Measurements from ENCODE around the gene TTLL11. TPM values are rescaled to one million over a fixed set of nuclear protein-coding genes. Genes with fewer than 3 reads are reported as not detected.

Gene TTLL11
- total RNA-seq, 1 experiment from 2014 or later = 1.5 TPM

GRCh38 chr9:121821326-121821725 is 271.8 kb downstream of the TTLL11 start:
- no peak overlapping the region for H3T11ph ChIP-seq (ENCODE audit: low read length)
- no peak overlapping the region for H3K4me3 Mint-ChIP-seq
- H4K20me1 ChIP-seq (ENCODE audit: control insufficient read depth, insufficient read depth, insufficient read length) = no peaks in the 10 kb centered on the region
- H3K56ac ChIP-seq (ENCODE audit: insufficient read length, low read depth, low read length) = no peak overlapping the region
- no peak overlapping the region for H3K18ac ChIP-seq (ENCODE audit: insufficient read length, low read depth, low read length)
- DNase-seq = no peak
- no peak overlapping the region for H2BK120ac ChIP-seq (ENCODE audit: low read depth, low read length, poor library complexity, severe bottlenecking)
- H3K27me3 Mint-ChIP-seq (ENCODE audit: low read depth) = peaks cover 10% of the 10 kb centered on the region
- H2AFZ ChIP-seq (ENCODE audit: low read length) = no peak overlapping the region
- H3K4me1 Mint-ChIP-seq = peaks cover 44 to 55% of the 10 kb centered on the region in 2 experiments
- H3K9me3 ChIP-seq (ENCODE audit: control insufficient read depth, low read depth, low read length) = no peaks in the 10 kb centered on the region
- H3K4me1 ChIP-seq (ENCODE audit: insufficient read depth, low read length) = peaks cover 7% of the 10 kb centered on the region; the same call in 1 of the 2 replicates
- H3K79me1 ChIP-seq (ENCODE audit: insufficient read depth, low read depth, low read length, poor library complexity, severe bottlenecking) = no peaks in the 10 kb centered on the region
- no peak for TF ChIP-seq CTCF (conservative IDR thresholded peaks at IDR 0.05)
- no peak overlapping the region for H3K9ac ChIP-seq (ENCODE audit: extremely low read depth, insufficient read length, low read length)
- H3K23ac ChIP-seq (ENCODE audit: insufficient read length, low read depth, low read length) = no peak overlapping the region
- no peak overlapping the region for H2BK15ac ChIP-seq (ENCODE audit: low read depth, low read length)
- H4K5ac ChIP-seq (ENCODE audit: insufficient read length, low read depth, low read length) = no peak overlapping the region
- no peak overlapping the region for H2BK20ac ChIP-seq (ENCODE audit: low read depth, low read length, poor library complexity, severe bottlenecking)
- no peak overlapping the region for H3K4ac ChIP-seq (ENCODE audit: low read depth, low read length)
- no peak overlapping the region for H2BK5ac ChIP-seq (ENCODE audit: insufficient read length, low read length)
- H4K91ac ChIP-seq (ENCODE audit: insufficient read length, low read depth, low read length) = no peak overlapping the region
- no peaks in the 10 kb centered on the region for H3K79me2 ChIP-seq (ENCODE audit: insufficient read depth, low read length)
- no peak overlapping the region for H3K4me2 ChIP-seq (ENCODE audit: insufficient read depth, insufficient read length, low read length)
- no peaks in the 10 kb centered on the region for H3K23me2 ChIP-seq (ENCODE audit: insufficient read length, low read depth, low read length, poor library complexity, severe bottlenecking)
- no peak overlapping the region for H2AK5ac ChIP-seq (ENCODE audit: insufficient read length, low read length)
- H3K27ac ChIP-seq (ENCODE audit: insufficient read length, low read depth, low read length) = no peak overlapping the region
- WGBS (ENCODE audit: extremely low coverage, insufficient read length, low lambda C conversion rate) = no CpG with 5 or more reads among the region's 5 CpGs
- no peak overlapping the region for H4K8ac ChIP-seq (replicated peaks; ENCODE audit: insufficient read length, low read depth, low read length)
- no peaks in the 10 kb centered on the region for H3K36me3 Mint-ChIP-seq (ENCODE audit: insufficient read depth in 1 of 3, low read depth in 3 of 3)
- no peak overlapping the region for H3K14ac ChIP-seq (ENCODE audit: insufficient read depth, low read length)
- H3K9me3 Mint-ChIP-seq = peaks cover 0 to 2% of the 10 kb centered on the region in 2 experiments; a peak in 2 of 5 replicates
- H3K27me3 ChIP-seq (ENCODE audit: insufficient read depth, low read length) = no peaks in the 10 kb centered on the region
- no peak overlapping the region for H2BK12ac ChIP-seq (ENCODE audit: insufficient read length, low read depth, low read length)
- H3K27ac Mint-ChIP-seq = peak overlapping the region in 1 of 3 experiments; percentile 15; a peak in 1 of 7 replicates

Data from H9 (cell line).